GM12878 (cell line): ENCODE data around the gene MAST2. TPM values are rescaled to one million over a fixed set of nuclear protein-coding genes. Genes with fewer than 3 reads are reported as not detected.

Experiments
- ATAC-seq: fragments of 200-7000 bp; cut with Tn5 transposase; 3 replicates; pipeline ENCODE4 v1.9.1; 2020; ENCODE audit warnings: mild to moderate bottlenecking, moderate library complexity
- BruUV-seq: library from RNA; stranded (reverse); fragments of 400-500 nt; replicated peaks from 2 replicates; lab custom pipeline; 2021; lab: Mats Ljungman, UMichigan
- CTCF ChIA-PET: fragments of 300-600 bp; sonication (Branson Sonifier 250); formaldehyde crosslinking; extraction: SDS; loops from one replicate; lab custom pipeline; 2021; ENCODE audit warnings: inconsistent platforms; lab: Yijun Ruan, JAX
- POLR2A ChIA-PET: fragments of 350-600 bp; formaldehyde crosslinking; extraction: SDS; loops from one replicate; lab custom pipeline; 2021; ENCODE audit warnings: inconsistent platforms; lab: Charles Lee
- RAD21 ChIA-PET: fragments of 300-600 bp; sonication (Branson Sonifier 250); formaldehyde crosslinking; loops from one replicate; lab custom pipeline; 2023; ENCODE audit warnings: antibody characterized with exemption; ENCODE audit not compliant: unreplicated experiment; lab: Charles Lee
- SMC1A ChIA-PET: fragments of 300-600 bp; sonication (Branson Sonifier 250); formaldehyde crosslinking; loops from one replicate; lab custom pipeline; 2023; ENCODE audit not compliant: unreplicated experiment, uncharacterized antibody; lab: Charles Lee
- DNase-seq: peaks from one replicate; pipeline ENCODE4 v3.0.0-alpha.2; 2011; ENCODE audit warnings: low read depth, low spot score
- FAIRE-seq: peaks from 3 replicates; lab custom pipeline; 2011; peaks lifted over from hg19 to GRCh38; lab: Jason Lieb, UNC
- H2AFZ ChIP-seq: 2 replicates; pipeline ENCODE4 v1.6.0; 2011; ENCODE audit warnings: low read depth, low read length, control low read depth; ENCODE audit not compliant: control insufficient read depth
- H3K27ac ChIP-seq: 2 replicates; pipeline ENCODE4 v1.5.1; 2011; ENCODE audit warnings: control low read depth; ENCODE audit not compliant: control insufficient read depth, insufficient read depth
- H3K27me3 ChIP-seq, 2 experiments: replicated peaks in 1 of 2; 2 replicates each; pipeline versions ENCODE4 v1.6.0 to v1.6.1; 2011; ENCODE audit warnings: low read length in 1 of 2; ENCODE audit not compliant: control insufficient read depth in 2 of 2, insufficient read depth in 2 of 2
- H3K36me3 ChIP-seq, 2 experiments: 2 replicates each; pipeline ENCODE4 v1.5.1; 2011; ENCODE audit warnings: low read length in 1 of 2; ENCODE audit not compliant: control insufficient read depth in 2 of 2, insufficient read depth in 2 of 2
- H3K4me1 ChIP-seq: 2 replicates; pipeline ENCODE4 v1.6.1; 2011; ENCODE audit warnings: mild to moderate bottlenecking, low read length, moderate library complexity, mixed read lengths; ENCODE audit not compliant: control insufficient read depth, insufficient read depth
- H3K4me2 ChIP-seq: 2 replicates; pipeline ENCODE4 v1.6.0; 2011; ENCODE audit warnings: control low read depth; ENCODE audit not compliant: control insufficient read depth, insufficient read depth
- H3K4me3 ChIP-seq: fragments of 200-600 bp; sonication (generic); 2 replicates; pipeline ENCODE4 v1.5.1; 2016
- H3K79me2 ChIP-seq: 2 replicates; pipeline ENCODE4 v1.6.0; 2011; ENCODE audit warnings: low read length; ENCODE audit not compliant: control insufficient read depth, insufficient read depth
- H3K9ac ChIP-seq: 2 replicates; pipeline ENCODE4 v1.8.0; 2011; ENCODE audit warnings: low read length, control low read depth, mixed read lengths; ENCODE audit not compliant: control insufficient read depth, insufficient read depth
- H3K9me3 ChIP-seq: replicated peaks from 3 replicates; pipeline ENCODE4 v1.5.1; 2011; ENCODE audit warnings: mild to moderate bottlenecking, low read length; ENCODE audit not compliant: control insufficient read depth, insufficient read depth
- H4K20me1 ChIP-seq: 2 replicates; pipeline ENCODE4 v1.6.0; 2011; ENCODE audit not compliant: control insufficient read depth, insufficient read depth
- ATF2 ChIP-seq: IDR thresholded peaks from 2 replicates; pipeline ENCODE4 v1.6.1; 2012; ENCODE audit warnings: low read length, inconsistent platforms
- BACH1 ChIP-seq: fragments of 450-650 bp; IDR thresholded peaks from 2 replicates; pipeline ENCODE4 v1.6.1; 2017; ENCODE audit warnings: mild to moderate bottlenecking, borderline replicate concordance
- CHD2 ChIP-seq: IDR thresholded peaks from 2 replicates; pipeline ENCODE4 v1.6.1; 2011; ENCODE audit warnings: low read depth, low read length, improper control_type of control experiment, borderline replicate concordance
- EGR1 ChIP-seq, 2 experiments: IDR thresholded peaks; 1 replicate in 1 of 2; 2 replicates in 1 of 2; pipeline ENCODE4 v1.6.1; 2011 to 2012; ENCODE audit warnings: low read depth in 2 of 2, low read length in 2 of 2, borderline replicate concordance in 1 of 2, mild to moderate bottlenecking in 1 of 2, moderate library complexity in 1 of 2
- ETV6 ChIP-seq, 2 experiments: fragments of 450-650 bp in 1 of 2; IDR thresholded peaks in 1 of 2; conservative IDR thresholded peaks in 1 of 2; 2 replicates each; pipeline ENCODE4 v1.6.1; 2014; ENCODE audit warnings: antibody characterized with exemption in 1 of 2, borderline replicate concordance in 1 of 2, low read depth in 1 of 2, mild to moderate bottlenecking in 1 of 2, moderate library complexity in 1 of 2
- KAT2A ChIP-seq: conservative IDR thresholded peaks from 2 replicates; pipeline ENCODE4 v1.6.1; 2011; ENCODE audit warnings: low read depth, low read length; ENCODE audit not compliant: control insufficient read depth
- KLF5 ChIP-seq: fragments of 450-650 bp; IDR thresholded peaks from 2 replicates; pipeline ENCODE4 v1.6.1; 2014; ENCODE audit warnings: mild to moderate bottlenecking; ENCODE audit not compliant: partially characterized antibody
- NBN ChIP-seq: fragments of 450-650 bp; IDR thresholded peaks from 2 replicates; pipeline ENCODE4 v1.6.1; 2016
- NFIC ChIP-seq: IDR thresholded peaks from 2 replicates; pipeline ENCODE4 v1.6.1; 2012; ENCODE audit warnings: low read depth, mild to moderate bottlenecking, inconsistent platforms, low read length, moderate library complexity
- NR2C1 ChIP-seq: fragments of 450-650 bp; IDR thresholded peaks from 2 replicates; pipeline ENCODE4 v1.6.1; 2017; ENCODE audit warnings: antibody characterized with exemption, mild to moderate bottlenecking, moderate library complexity
- NR2F1 ChIP-seq: fragments of 450-650 bp; conservative IDR thresholded peaks from 2 replicates; pipeline ENCODE4 v1.6.1; 2017; ENCODE audit warnings: mild to moderate bottlenecking
- POLR2AphosphoS5 ChIP-seq: IDR thresholded peaks from 2 replicates; pipeline ENCODE4 v1.6.1; 2011; ENCODE audit warnings: mild to moderate bottlenecking, low read length, inconsistent platforms
- RAD51 ChIP-seq: fragments of 450-650 bp; IDR thresholded peaks from 2 replicates; pipeline ENCODE4 v1.6.1; 2016; ENCODE audit warnings: moderate library complexity, mild to moderate bottlenecking, inconsistent platforms
- RELB ChIP-seq: fragments of 450-650 bp; IDR thresholded peaks from 2 replicates; pipeline ENCODE4 v1.6.1; 2017; ENCODE audit warnings: low read depth, mild to moderate bottlenecking, moderate library complexity
- SIX5 ChIP-seq: IDR thresholded peaks from 2 replicates; pipeline ENCODE4 v1.6.1; 2011; ENCODE audit warnings: mild to moderate bottlenecking, low read depth, low read length, moderate library complexity; ENCODE audit not compliant: severe bottlenecking
- SMAD5 ChIP-seq: IDR thresholded peaks from 2 replicates; pipeline ENCODE4 v1.6.1; 2016; ENCODE audit warnings: antibody characterized with exemption, low read depth
- TAF1 ChIP-seq: IDR thresholded peaks from 2 replicates; pipeline ENCODE4 v1.6.1; 2011; ENCODE audit warnings: mild to moderate bottlenecking, low read depth, low read length, borderline replicate concordance
- in situ Hi-C: fragments of 300-500 bp; cut with MboI; formaldehyde crosslinking; loops from 9 replicates; pipeline ENCODE4 v1.14.3; 2018; ENCODE audit warnings: mixed read lengths
- intact Hi-C: fragments of 100-400 bp; cut with micrococcal nuclease; formaldehyde crosslinking; loops from one replicate; pipeline ENCODE4 v1.14.2; 2022; ENCODE audit not compliant: unreplicated experiment
- polyA plus RNA-seq, 11 experiments: library from polyadenylated mRNA; depleted of rRNA in 4 of 11; unstranded in 6 of 11; stranded (reverse) in 5 of 11; fragments of >200 nt; fragmentation: Nextera tagmentation in 4 of 11; fragmentation: Illumina TruSeq in 1 of 11; extraction: Ambion mirVana in 4 of 11; extraction: Trizol in 1 of 11; gene quantifications; 1 replicate in 1 of 11; 2 replicates in 10 of 11; pipeline versions ENCODE4 v1.2.1 to v1.2.3, GENCODE V29; 2011 to 2016; ENCODE audit warnings: inconsistent platforms in 2 of 11, missing spikeins in 2 of 11, low read depth in 1 of 11
- total RNA-seq, 4 experiments: library from RNA; depleted of rRNA in 3 of 4; stranded (reverse); fragments of >200 nt in 3 of 4; fragmentation: Illumina TruSeq in 1 of 4; extraction: Trizol in 1 of 4; gene quantifications; 2 replicates each; pipeline versions ENCODE4 v1.2.1 to v1.2.3, GENCODE V29; 2013 to 2021
- TF ChIP-seq, protein P1 (sequence below): fragments of 450-650 bp; IDR thresholded peaks from 2 replicates; pipeline ENCODE4 v1.6.1; 2018; ENCODE audit warnings: borderline replicate concordance, mild to moderate bottlenecking; ENCODE audit not compliant: partially characterized antibody

Gene MAST2
- total and polyA plus RNA-seq, 10 of the 15 experiments (the other 5 are each of a cell fraction or from before 2014, with no cell fraction given), result 1.0 to 28.7 (median 13.8) TPM

DNA sequence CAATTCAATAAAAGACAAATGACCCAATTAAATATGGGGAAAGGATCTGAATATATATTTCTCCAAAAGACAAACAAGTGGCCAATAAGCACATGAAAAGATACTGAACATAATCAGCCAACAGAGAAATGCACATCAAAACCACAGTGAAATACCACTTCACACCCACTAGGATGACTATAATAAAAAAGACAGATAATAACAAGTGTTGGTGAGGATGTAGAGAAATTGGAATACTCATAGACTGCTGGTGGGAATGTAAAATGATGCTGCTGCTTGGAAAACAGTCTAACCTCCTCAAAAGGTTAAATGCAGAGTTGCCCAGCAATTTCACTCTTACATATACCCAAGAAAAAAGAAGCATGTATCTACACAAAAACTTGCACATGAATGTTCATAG is 280.2 kb downstream of the MAST2 start:
- FAIRE-seq, result no peak
- peaks cover 10% of the 10 kb centered on the region for H3K79me2 ChIP-seq
- no peak for TF ChIP-seq NR2C1
- TF ChIP-seq ATF2, result no peak
- TF ChIP-seq POLR2AphosphoS5, result no peak
- TF ChIP-seq NBN, result no peak
- no peak for TF ChIP-seq KLF5
- no peak for TF ChIP-seq NR2F1
- TF ChIP-seq BACH1, result no peak
- no peak for TF ChIP-seq CHD2
- TF ChIP-seq NFIC, result no peak
- TF ChIP-seq SIX5, result no peak
- TF ChIP-seq ETV6 (conservative IDR thresholded peaks at IDR 0.05 in 1 of 2, IDR thresholded peaks at IDR 0.05 in 1 of 2; ENCODE audit: borderline replicate concordance in 1 of 2, low read depth in 1 of 2), result no peak
- TF ChIP-seq, protein P1, sequence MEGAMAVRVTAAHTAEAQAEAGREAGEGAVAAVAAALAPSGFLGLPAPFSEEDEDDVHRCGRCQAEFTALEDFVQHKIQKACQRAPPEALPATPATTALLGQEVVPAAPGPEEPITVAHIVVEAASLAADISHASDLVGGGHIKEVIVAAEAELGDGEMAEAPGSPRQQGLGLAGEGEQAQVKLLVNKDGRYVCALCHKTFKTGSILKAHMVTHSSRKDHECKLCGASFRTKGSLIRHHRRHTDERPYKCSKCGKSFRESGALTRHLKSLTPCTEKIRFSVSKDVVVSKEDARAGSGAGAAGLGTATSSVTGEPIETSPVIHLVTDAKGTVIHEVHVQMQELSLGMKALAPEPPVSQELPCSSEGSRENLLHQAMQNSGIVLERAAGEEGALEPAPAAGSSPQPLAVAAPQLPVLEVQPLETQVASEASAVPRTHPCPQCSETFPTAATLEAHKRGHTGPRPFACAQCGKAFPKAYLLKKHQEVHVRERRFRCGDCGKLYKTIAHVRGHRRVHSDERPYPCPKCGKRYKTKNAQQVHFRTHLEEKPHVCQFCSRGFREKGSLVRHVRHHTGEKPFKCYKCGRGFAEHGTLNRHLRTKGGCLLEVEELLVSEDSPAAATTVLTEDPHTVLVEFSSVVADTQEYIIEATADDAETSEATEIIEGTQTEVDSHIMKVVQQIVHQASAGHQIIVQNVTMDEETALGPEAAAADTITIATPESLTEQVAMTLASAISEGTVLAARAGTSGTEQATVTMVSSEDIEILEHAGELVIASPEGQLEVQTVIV, result no peak
- TF ChIP-seq RAD51, result no peak
- no peak for TF ChIP-seq EGR1 (IDR thresholded peaks at IDR 0.05; ENCODE audit: borderline replicate concordance in 1 of 2, low read depth in 2 of 2, low read length in 2 of 2)
- TF ChIP-seq TAF1, result no peak
- no peak for TF ChIP-seq KAT2A
- TF ChIP-seq RELB, result no peak
- no peak for TF ChIP-seq SMAD5
- H3K4me1 ChIP-seq, result no peaks in the 10 kb centered on the region
- in situ Hi-C loops, result no loop called here
- no peak for ATAC-seq
- no peak overlapping the region for H3K4me2 ChIP-seq
- no peaks in the 10 kb centered on the region for H4K20me1 ChIP-seq
- no peak overlapping the region for H2AFZ ChIP-seq
- no peak for DNase-seq
- H3K4me3 ChIP-seq, result no peak overlapping the region
- ChIA-PET RAD21 (no interaction called here), SMC1A (interaction anchor here (1.1 to 2.3 kb wide), 5 partner anchors 11 to 140 kb away, joined by 3 to 9 read pairs (median 3); no protein-coding TSS in a partner anchor), POLR2A (interaction anchor here (0.7 to 1.2 kb wide), 2 partner anchors 9 to 22 kb away, joined by 3 to 4 read pairs; no protein-coding TSS in a partner anchor), CTCF (interaction anchor here (1.2 to 1.4 kb wide), 2 partner anchors 11 to 140 kb away, joined by 4 to 5 read pairs; no protein-coding TSS in a partner anchor)
- no peaks in the 10 kb centered on the region for H3K9me3 ChIP-seq
- no peaks in the 10 kb centered on the region for H3K27me3 ChIP-seq
- H3K27ac ChIP-seq, result no peak overlapping the region
- no peaks in the 10 kb centered on the region for H3K36me3 ChIP-seq
- intact Hi-C loops, result no loop called here
- no TSS peak for BruUV-seq
- no peak overlapping the region for H3K9ac ChIP-seq
